Renal pelvis (tissue), 4 donors: ENCODE data around the gene OSTN. TPM values are rescaled to one million over a fixed set of nuclear protein-coding genes. Genes with fewer than 3 reads are reported as not detected.
"Not testable (repeated sequence)": the region's sequence is repeated elsewhere in the genome, so short reads cannot be mapped to it uniquely, and the experiment has no call there.

Source experiments
- DNase-seq: peaks from one replicate; pipeline ENCODE4 v3.0.0-alpha.2; 2013
- polyA plus RNA-seq, 3 donors: library from polyadenylated mRNA; unstranded; fragments of 120-200 nt; gene quantifications; one replicate each; pipeline ENCODE4 v1.2.1, GENCODE V29; 2013; ENCODE audit not compliant: insufficient read length in 3 of 3

Gene OSTN
- polyA plus RNA-seq, 3 donors: 5.7 to 11.5 (median 8.7) TPM

DNA sequence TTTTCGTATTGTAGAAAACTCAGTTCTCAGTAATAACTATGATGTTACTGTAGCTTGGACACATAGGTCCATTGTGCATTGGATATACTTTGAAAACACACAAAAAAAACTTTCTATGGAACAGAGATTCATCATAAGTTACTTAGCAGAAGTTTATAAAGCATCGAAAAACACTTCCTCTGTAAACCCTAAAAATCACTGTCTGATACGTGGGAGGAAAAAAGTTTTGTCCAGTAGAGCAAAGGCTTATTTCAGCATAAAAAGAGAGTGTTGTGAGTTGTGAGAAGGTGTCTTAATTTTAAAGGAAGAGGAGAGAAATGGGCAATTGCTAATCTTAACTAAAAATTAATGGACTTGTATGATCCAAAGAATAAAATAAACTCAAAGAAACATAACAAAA, 64.8 kb downstream of the OSTN start:
- no peak for DNase-seq

DNA sequence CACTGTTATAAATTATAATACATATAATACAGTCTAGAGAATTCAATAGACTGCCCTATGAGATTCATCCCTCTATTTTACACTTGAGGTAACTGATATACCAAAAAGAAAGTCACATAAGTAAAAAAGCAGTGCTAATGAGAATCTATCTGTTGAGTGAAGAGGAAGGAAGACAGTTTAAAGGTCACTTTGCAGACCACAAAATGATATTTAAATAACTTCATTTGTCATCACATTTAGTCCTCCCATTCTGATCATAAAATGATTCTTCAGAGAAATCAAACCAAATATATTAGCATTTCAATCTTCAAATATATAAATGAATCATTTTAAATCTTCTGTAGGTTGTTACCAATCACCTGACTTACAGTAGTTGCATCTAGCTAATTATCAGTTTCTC, 69.7 kb downstream of the OSTN start:
- no peak for DNase-seq

DNA sequence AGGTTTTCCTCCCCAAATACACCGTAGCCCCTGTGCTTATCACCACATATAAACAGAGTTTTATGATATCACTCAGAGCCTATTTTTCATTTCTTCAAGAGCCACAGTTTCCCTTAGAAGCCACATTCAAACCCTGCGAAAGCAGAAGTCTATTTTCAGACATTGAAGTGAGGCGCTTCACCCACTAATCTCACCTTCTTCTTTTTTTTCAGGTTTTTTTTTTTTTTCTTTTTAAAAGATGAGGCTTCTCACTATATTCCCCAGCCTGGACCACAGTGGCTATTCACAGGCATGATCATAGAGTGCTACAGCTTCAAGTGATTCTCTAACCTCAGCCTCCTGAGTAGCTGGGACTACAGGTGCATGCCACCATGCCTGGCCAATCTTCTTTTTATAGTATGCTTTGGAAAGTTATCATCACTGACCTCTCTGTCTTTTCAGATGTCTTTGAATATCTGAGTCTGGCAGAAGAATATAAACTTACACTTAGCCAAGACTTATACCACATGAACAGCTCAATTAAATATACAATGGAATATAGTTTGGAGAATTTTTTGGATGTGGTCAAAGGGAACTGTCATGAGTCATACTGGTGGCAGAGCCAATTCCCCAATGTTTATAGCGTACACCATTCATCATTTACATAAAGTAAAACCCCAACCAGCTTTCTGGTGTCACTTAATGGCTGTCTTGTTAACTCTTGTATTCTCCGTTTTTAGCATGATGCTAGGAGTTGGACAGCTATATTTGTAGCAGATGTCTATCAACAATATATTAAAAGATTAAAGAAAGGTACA, 70.4 kb downstream of the OSTN start:
- no peak for DNase-seq

DNA sequence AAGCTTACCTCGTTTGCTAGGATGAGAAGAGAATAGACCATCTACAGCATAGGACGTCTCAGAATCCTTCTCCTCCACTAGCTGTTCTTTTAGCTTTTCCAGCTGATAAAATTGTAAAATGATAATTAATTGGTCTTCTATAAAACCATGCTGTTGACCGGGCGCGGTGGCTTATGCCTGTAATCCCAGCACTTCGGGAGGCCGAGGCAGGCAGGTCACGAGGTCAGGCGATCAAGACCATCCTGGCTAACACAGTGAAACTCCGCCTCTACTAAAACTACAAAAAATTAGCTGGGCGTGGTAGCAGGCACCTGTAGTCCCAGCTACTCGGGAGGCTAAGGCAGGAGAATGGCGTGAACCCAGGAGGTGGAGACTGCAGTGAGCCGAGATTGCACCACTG, 76.2 kb downstream of the OSTN start:
- not testable (repeated sequence) for DNase-seq

DNA sequence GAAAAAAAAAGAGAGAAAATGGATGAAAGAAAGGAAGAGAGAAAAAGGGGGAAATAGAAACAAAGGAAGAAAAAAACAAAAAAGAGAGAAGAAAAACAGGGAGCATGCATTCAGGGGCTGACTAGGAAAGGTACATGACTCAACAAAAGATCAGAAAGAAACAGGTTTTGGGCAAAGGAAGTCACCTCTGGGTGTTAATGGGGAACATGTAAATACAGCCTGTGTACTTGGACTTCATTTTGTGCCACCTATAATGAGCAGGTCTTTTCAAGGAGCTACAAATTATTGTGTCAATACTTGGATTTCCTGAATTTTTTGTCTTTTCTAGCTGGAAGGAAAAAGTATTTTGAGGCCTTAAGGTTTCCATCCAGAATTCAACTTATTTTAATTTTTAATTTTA, 76.7 kb downstream of the OSTN start:
- no peak for DNase-seq

DNA sequence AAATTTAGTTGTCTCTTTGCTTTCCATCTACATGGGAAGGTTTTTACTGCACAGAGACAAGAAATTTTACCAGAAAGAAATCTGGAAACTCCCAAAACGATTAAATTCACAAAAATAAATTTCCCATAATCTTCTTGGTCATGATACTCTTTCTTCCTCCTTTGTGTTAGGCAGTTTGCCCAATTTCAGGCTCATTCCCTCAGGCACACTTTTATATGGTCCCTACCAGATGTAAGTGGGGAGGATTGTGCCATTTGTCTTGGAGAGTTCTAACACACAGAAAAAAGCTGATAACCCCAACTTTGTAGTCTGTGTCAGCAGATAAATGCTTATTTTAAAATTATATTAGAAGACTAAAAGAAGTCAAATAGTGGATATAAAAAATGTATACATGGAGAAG, 81.1 kb downstream of the OSTN start:
- DNase-seq: no peak

DNA sequence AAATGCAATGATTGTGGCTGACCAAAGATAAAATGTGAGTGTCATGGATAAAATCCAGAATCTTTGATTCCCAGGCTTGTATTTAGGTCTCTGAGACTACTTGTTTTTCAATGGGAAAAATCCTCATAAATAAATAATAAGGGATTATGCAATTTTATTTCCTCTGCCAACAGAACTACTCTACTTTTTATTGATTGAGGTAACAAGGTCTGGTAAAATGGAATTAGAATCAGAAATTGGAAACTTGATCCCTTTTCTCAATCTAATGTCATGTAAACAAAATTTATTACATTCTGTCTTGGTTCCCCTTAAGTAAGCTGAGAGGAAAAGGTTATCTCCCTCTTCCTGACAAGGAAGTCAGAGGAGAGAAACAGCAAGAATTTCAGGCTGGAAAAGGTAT, 81.8 kb downstream of the OSTN start:
- no peak for DNase-seq

DNA sequence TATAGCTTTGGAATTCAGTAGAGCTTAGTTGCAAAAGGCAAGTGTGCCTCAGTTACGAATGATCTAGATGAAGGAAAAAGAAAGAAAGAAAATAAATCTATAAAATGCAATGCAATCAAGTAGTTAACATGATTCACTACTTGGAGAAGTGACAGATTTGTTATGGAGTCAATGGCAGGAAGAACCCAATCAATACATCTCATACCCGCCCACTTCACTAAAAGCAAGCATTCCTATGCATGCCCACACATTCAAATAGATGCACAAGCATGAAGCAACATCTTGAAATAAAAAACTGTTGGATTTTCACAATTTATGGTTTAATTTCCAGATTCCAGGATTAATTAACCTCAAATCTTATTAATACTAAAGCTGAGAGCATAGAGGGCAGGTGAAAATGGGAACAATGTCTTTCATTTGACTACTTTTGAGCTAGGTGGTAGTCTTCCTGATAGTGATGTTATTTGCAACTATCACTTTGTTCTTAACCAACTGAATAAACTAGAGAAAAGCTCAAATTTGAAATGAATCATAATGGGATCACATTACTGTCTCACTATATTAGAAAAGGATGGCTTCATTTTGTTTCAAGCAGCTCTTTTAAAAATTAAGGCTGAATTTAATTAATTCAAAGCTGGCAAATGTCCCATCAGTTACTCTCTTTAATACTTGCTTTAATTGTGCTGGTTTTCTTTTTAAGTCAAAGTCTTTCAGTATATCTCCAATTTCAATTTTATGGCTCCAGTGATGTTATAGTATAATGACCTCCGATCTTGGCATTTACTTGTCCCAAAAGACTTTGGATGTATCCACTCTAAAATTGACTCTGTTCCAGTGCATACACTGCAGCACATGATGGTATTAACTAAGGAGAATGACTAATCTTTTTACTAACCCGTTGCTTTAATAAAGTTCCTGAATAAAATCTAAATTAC, 83.5 kb downstream of the OSTN start:
- peak; percentile 4 for DNase-seq

DNA sequence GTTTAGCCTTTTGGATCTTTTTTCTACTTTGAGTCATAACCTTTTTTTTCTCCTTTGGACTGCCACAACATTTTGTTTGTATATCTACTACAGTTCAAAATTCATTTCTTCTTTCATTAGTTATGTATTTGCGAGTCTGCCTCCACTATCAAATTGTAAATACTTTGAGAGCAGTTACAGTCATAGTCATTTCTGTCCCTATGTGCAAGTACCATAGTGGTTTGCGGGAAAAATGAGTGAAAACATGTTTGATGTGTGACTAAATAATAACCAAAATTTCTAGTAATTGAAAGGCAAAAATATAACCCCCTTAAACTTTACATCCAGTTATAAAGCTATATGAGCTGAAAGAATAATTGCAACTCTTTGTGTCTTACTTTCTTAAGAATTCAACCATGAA, 84.4 kb downstream of the OSTN start:
- DNase-seq: no peak

DNA sequence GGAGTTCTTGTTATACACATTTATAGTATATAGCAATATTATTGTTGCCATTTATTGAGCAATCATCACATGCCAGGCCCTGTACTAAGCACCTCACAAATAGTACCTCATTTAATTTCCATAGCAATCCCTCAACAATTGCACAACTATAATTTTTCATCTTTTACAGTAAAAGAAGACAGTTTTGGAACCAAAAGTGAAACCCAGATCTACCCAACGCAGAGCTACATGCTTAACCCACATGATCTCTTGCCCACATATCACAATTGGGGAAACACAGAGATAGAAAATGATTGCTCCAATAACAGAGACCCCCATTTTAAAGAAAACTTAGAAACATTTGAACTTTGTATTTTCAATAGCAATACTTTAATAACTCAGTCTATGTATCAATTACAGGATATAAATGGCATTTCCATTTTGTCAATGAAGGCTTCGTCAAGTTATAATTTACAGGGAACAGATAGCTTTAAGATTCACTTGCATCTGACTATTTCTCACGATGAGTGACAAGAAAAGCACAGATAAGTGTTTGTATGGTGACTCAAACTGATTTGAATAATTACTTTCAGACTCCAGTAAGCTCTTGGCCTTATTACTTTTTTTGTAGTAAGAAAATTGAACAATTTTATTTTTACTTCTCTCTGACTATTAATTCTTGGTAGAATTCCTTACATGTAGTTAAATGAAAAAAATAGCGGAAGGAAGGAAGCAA, 91.4 kb downstream of the OSTN start:
- no peak for DNase-seq

DNA sequence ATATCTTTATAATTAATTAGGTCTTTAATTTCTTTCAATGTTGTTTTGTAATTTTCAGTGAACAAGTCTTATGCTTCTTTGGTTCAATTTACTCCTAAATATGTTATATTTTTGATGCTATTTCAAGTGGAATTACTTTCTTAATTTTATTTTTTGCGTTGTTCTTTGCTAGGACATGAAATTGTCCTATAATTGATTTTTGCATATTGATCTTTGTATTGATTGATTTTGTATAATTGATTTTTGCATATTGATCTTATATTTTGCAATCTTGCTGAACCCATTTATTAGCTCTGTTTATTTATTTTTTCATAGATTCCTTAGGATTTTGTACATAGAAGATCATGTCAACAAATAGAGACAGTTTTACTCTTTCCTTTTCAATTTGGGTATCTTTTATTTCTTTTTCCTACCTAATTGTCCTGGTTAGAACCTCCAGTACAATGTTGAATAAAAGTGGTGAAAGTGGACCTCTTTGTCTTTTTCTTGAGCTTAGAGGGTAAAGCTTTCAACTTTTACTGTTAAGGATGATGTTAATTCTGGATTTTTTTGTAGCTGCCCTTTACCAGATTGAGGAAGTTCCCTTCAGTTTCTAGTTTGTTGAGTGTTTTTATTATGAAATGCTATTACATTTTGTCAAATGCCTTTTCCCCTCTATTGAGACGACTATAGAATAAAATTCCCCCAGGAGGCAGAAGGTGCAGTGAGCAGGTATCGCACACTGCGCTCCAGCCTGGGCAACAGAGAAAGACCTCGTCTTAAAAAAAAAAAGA, 93.4 kb downstream of the OSTN start:
- no peak for DNase-seq

DNA sequence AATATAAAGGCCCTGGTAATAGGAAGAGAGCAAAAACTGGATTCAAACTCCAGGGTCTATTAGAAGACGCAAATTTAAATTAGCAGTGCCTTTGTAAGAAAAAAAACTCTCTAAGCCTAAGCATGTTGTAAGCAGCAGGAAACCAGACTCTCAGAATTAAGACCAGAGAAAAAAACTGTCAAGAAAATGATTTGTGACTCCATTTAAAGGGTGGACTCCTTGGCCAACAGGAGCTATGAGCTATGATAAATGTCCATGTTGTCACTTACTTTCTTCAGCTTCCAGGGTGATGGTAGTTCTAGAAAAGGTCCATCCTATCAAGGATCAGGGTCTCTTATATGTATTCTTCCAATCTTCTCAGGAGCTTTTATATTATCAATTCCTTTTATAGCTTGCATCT, 95.2 kb downstream of the OSTN start:
- no peak for DNase-seq

DNA sequence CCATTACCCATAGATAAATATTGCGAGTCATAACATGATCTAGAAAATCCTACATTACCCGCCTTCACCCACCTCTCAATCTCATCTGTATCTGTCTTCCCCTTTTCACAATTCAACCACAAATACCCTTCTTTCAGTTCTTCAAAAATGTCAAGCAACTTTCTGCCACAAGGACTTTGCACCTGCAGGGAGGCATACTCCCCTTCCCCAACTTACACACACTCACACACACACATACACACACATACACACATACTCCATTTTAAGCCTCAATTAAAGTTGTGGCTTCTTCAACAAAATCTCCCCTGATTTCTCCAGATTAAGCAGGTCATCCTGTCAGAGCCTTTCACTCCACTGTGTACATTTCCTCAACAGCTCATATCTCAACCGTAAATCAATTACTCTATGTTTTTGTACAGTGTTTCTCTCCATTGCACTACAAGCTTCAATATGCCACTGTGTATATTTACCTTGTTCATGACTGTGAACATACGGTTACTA, 97.0 kb downstream of the OSTN start:
- DNase-seq: no peak

DNA sequence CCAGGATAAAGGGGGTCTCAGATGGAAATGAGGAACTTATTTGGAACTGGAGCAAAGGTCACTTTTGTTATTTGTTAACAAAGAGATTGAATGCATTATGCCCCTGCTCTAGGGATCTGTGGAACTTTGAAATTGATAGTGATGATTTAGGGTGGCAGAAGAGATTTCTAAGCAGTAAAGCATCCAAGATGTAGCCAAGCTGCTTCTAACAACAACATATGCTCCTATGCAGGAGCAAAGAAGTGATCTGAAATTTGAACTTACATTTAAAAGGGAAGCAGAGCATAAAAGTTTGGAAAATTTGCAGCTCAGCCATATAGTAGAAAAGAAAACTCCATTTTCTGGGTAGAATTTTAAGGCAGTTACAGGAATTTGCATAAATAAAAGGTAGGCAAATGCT, 99.8 kb downstream of the OSTN start:
- DNase-seq: no peak

DNA sequence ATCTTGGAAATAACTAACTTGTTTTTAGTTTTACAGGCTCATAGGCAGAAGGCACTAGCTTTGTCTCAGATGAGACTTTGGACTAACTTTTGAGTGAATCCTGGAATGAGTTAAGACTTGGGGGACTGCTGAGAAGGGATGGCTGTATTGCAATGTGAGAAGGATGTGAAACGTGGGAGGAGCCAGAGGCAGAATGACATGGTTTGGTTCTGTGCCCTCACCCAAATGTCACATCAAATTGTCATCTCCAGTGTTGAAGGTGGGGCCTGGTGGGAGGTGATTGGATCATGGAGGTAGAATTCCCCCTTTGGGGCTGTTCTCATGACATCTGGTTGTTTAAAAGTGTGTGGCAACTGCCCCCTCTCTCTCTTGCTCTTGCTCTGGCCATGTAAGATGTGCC, 101.4 kb downstream of the OSTN start:
- no peak for DNase-seq

DNA sequence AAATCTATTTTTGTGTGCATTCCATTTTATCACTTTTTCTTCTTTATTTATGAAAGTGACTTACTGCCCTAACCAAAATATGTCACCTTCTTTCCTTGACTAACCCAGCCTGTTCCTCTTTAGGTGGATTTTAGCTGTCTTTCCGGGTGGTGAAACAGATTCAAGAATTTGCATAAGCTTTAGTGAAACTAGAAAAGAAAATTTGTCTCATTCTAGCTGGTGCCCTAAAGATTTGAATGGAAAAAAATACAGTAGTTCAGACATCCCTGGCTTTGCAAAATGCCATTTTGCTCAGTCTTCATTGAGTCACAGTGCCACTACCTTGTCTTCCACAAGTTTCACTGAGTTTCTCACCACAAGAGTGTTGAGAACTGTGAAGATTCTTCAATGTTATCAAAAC, 102.0 kb downstream of the OSTN start:
- DNase-seq: no peak

DNA sequence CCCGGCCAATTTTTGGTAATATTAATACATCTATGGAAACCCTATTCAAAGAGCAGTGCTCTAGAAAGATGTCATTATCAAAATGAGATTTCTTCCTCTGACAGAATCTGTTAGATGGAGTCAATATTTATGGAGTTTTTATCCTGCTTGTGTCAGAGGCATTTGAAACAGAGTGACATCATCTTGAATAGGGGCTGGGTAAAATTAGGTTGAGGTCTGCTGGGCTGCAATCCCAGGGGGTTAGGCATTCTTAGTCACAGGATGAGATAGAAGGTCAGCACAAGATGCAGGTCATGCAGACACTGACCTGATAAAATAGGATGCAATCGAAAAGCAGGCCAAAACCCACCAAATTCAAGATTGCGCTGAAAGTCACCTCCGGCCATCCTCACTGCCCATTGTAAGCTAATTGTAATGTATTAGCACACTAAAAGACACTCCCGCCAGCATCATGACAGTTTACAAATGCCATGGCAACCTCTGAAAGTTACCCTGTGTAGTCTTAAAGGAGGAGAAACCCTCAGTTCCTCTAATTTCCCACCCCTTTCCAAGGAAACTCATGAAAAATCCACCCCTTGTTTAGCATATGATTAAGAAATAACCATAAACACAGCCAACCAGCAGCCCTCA, 102.9 kb downstream of the OSTN start:
- no peak for DNase-seq

DNA sequence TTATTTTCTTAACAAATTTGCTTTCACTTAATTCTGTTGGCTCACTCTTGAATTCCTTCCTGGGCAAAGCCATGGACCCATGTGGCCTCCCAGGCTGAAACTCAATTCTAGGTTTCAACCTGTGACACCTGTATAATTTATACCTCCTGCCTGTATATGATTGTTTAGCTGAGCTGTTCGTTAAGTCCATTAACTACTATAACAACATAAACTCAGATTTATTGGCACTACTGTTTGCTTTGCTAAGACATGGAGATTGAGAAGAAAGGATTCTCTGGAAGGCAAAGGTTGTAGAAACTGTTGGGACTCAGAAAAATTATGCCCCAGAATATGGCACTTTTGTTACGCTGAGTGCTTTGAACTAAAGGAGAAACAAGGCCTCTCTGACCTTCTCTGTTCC, 103.4 kb downstream of the OSTN start:
- DNase-seq: no peak

DNA sequence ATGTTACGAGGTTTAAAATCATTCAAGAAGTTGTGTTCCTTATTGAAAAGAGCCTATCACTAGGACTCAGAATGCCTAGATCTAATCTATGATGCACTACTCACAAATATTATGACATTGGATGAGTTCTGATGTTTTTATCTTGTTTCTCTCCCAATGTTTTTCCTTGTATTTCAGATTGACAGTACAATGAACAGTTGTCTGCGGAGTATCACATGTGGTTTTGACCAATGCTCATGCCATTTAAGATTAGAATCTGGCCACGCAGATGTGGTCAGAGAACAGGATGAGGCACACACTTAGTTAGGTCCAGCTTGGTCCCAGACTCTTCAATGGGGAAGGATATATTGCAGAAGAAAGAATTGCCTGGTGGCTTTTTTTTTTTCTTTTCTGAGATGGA, 104.6 kb downstream of the OSTN start:
- no peak for DNase-seq

DNA sequence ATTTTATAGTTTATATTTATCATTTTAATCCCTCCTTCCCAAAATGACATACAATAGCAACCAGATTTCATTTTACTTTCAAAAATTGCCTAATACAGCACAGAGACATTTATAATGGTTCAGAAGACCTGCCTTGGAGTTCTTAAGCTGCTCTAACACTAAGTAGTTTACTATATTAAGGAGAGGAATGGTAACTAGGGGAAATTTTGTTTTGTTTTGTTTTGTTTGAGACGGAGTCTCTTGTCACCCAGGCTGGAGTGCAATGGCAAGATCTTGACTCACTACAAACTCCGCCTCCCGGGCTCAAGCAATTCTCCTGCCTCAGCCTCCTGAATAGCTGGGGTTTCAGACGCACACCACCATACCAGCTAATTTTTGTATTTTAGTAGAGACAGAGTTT, 107.4 kb downstream of the OSTN start:
- DNase-seq: no peak

DNA sequence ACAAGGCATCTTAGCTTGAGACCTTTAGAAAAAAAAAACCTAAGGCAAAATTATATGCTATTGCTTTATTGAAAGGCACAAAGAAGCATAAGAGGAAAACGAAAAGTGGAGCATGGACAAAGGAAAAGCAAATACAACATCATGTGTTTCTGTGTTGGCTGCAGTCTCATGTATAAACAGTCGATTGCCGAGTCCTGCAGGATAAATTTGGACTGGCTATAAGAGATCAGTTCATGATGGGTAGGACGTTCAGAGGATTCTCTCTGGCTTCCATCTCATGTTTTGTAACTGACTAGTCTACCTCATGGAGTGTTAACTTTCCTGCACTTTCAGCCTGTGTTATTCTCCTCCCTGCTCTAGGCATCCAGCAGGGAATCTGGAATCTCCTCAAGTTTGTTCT, 108.3 kb downstream of the OSTN start:
- no peak for DNase-seq
